Measurements from ENCODE around the gene NEFH.

The NEFH gene

DNA sequence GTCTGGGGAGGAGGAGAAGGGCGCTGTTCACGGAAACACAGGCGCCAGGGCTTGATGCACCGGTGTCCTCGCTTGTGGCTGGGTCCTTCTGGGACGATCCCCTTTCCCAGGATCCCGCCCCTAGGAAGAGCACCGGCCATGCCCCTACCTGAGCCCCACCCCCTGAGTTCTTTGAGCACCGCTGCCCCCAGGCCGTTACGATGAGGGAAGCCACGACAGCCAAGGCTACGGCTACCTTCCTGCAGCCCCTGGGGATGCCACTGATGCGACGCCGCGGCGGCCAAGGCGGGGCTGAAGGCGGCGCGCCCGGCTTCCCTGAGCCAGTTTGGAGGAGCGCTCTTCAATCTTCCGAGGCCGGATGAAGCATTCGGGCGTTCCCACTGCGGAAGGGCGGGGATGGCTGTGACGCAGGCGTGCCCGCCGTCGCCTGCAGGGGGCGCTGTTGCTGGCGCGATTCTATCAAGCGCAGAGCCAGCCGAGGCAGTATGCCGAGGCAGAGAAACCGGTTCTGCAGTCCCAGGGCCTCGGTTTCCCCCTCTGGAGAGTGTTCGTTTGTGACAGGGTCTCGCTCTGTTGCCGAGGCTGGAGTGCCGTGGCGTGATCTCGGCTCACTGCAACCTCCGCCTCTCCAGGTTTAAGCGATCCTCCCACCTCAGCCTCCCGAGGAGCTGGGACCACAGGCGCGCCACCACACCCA is 9.7 kb upstream of the NEFH start:
- H3K79me2 ChIP-seq (ENCODE audit: control insufficient read depth, low read length), result no peaks in the 10 kb centered on the region
- H3K4me2 ChIP-seq (ENCODE audit: low read length), result peak overlapping the region; percentile 61
- H3K4me1 ChIP-seq (ENCODE audit: control insufficient read depth, low read length), result peaks cover 7% of the 10 kb centered on the region
- H3K27ac ChIP-seq (ENCODE audit: low read depth, low read length), result no peak overlapping the region
- H3K4me3 ChIP-seq (ENCODE audit: low read length), result peak overlapping the region; percentile 47
- H3K36me3 ChIP-seq (ENCODE audit: control insufficient read depth, low read length), result no peaks in the 10 kb centered on the region
- H3K9me3 ChIP-seq (ENCODE audit: control insufficient read depth, insufficient read depth, low read length), result no peaks in the 10 kb centered on the region
- peaks cover 4% of the 10 kb centered on the region; the same call in 1 of the 2 replicates for H4K20me1 ChIP-seq (ENCODE audit: control insufficient read depth, insufficient read depth, low read depth, low read length)
- H3K27me3 ChIP-seq (ENCODE audit: control insufficient read depth, low read length), result peaks cover 52% of the 10 kb centered on the region
- H3F3A ChIP-seq (ENCODE audit: control insufficient read depth, insufficient read depth), result no peaks in the 10 kb centered on the region
- TF ChIP-seq EZH2phosphoT487 (IDR thresholded peaks at IDR 0.05; ENCODE audit: borderline replicate concordance, low read length), result no peak
- TF ChIP-seq, protein P1, sequence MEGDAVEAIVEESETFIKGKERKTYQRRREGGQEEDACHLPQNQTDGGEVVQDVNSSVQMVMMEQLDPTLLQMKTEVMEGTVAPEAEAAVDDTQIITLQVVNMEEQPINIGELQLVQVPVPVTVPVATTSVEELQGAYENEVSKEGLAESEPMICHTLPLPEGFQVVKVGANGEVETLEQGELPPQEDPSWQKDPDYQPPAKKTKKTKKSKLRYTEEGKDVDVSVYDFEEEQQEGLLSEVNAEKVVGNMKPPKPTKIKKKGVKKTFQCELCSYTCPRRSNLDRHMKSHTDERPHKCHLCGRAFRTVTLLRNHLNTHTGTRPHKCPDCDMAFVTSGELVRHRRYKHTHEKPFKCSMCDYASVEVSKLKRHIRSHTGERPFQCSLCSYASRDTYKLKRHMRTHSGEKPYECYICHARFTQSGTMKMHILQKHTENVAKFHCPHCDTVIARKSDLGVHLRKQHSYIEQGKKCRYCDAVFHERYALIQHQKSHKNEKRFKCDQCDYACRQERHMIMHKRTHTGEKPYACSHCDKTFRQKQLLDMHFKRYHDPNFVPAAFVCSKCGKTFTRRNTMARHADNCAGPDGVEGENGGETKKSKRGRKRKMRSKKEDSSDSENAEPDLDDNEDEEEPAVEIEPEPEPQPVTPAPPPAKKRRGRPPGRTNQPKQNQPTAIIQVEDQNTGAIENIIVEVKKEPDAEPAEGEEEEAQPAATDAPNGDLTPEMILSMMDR (IDR thresholded peaks at IDR 0.05; ENCODE audit: low read depth, low read length, poor library complexity, severe bottlenecking), result peak; percentile 91
- H3K9me2 ChIP-seq (replicated peaks; ENCODE audit: control insufficient read depth, low read length), result no peaks in the 10 kb centered on the region

DNA sequence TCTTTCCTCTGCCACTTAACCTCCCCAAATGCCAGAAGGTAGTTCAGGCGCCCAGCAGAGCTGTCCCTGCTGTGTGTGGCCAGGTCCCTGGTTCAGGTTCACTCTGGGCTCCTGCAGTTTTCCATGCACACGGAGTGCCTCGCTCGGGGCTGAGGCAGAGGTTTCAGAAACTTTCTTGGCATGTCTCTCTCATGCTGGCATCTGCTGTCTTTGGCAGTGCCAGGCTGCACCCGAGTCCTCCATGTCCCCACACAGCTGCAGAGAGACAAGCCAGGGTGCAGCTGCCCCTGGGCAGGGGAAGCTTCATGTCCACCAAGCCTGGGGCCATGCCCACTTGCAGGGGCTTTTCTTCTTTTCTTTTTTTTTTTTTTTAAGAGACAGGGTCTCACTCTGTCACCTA is 7.0 kb upstream of the NEFH start:
- peaks cover 24% of the 10 kb centered on the region for H3K4me1 ChIP-seq (ENCODE audit: control insufficient read depth, low read length)
- no peak overlapping the region for H3K27ac ChIP-seq (ENCODE audit: low read depth, low read length)
- no peak for TF ChIP-seq EZH2phosphoT487 (IDR thresholded peaks at IDR 0.05; ENCODE audit: borderline replicate concordance, low read length)
- TF ChIP-seq, protein P1 (IDR thresholded peaks at IDR 0.05; ENCODE audit: low read depth, low read length, poor library complexity, severe bottlenecking), result no peak
- H3K79me2 ChIP-seq (ENCODE audit: control insufficient read depth, low read length), result no peaks in the 10 kb centered on the region
- peaks cover 72% of the 10 kb centered on the region for H3K27me3 ChIP-seq (ENCODE audit: control insufficient read depth, low read length)
- no peaks in the 10 kb centered on the region for H3K9me2 ChIP-seq (replicated peaks; ENCODE audit: control insufficient read depth, low read length)
- no peaks in the 10 kb centered on the region for H3F3A ChIP-seq (ENCODE audit: control insufficient read depth, insufficient read depth)
- H4K20me1 ChIP-seq (ENCODE audit: control insufficient read depth, insufficient read depth, low read depth, low read length), result peaks cover 8% of the 10 kb centered on the region
- H3K4me2 ChIP-seq (ENCODE audit: low read length), result no peak overlapping the region
- no peaks in the 10 kb centered on the region for H3K9me3 ChIP-seq (ENCODE audit: control insufficient read depth, insufficient read depth, low read length)
- no peak overlapping the region for H3K4me3 ChIP-seq (ENCODE audit: low read length)
- H3K36me3 ChIP-seq (ENCODE audit: control insufficient read depth, low read length), result no peaks in the 10 kb centered on the region

DNA sequence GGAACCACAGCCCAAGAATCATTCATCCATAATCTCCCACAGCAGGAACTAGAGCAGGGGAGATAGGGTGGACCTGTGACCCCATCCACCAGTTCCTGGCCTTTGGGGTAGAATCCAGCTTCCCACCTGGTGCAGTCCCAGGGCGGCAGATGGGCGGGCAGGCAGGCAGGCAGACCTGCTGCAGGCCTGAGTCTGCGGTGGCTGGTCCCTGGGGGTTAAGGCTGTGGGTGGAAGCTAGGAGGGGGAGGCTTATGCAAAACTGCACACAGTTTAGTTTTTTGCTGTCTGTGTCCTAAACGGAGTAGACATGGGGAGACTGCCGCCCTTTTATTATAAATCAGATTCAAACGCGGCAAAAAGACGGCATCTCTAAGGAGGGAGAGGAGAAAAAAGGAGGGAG is 4.5 kb upstream of the NEFH start:
- H3K9me3 ChIP-seq (ENCODE audit: control insufficient read depth, insufficient read depth, low read length), result no peaks in the 10 kb centered on the region
- TF ChIP-seq EZH2phosphoT487 (IDR thresholded peaks at IDR 0.05; ENCODE audit: borderline replicate concordance, low read length), result no peak
- TF ChIP-seq, protein P1 (IDR thresholded peaks at IDR 0.05; ENCODE audit: low read depth, low read length, poor library complexity, severe bottlenecking), result no peak
- H3K4me1 ChIP-seq (ENCODE audit: control insufficient read depth, low read length), result peaks cover 19% of the 10 kb centered on the region
- no peaks in the 10 kb centered on the region for H3K36me3 ChIP-seq (ENCODE audit: control insufficient read depth, low read length)
- no peaks in the 10 kb centered on the region for H3F3A ChIP-seq (ENCODE audit: control insufficient read depth, insufficient read depth)
- H4K20me1 ChIP-seq (ENCODE audit: control insufficient read depth, insufficient read depth, low read depth, low read length), result peaks cover 3% of the 10 kb centered on the region
- H3K4me3 ChIP-seq (ENCODE audit: low read length), result peak overlapping the region; percentile 19
- H3K27ac ChIP-seq (ENCODE audit: low read depth, low read length), result no peak overlapping the region
- no peaks in the 10 kb centered on the region for H3K9me2 ChIP-seq (replicated peaks; ENCODE audit: control insufficient read depth, low read length)
- no peaks in the 10 kb centered on the region for H3K79me2 ChIP-seq (ENCODE audit: control insufficient read depth, low read length)
- H3K27me3 ChIP-seq (ENCODE audit: control insufficient read depth, low read length), result peaks cover 58% of the 10 kb centered on the region
- peak overlapping the region; percentile 51 for H3K4me2 ChIP-seq (ENCODE audit: low read length)
